ENCODE data around the gene CUBN.

GRCh38 chr10:16944402-16944801 is 185.2 kb downstream of the CUBN start:
- TF ChIP-seq CTCF (conservative IDR thresholded peaks at IDR 0.05) (no peak), EZH2 (IDR thresholded peaks at IDR 0.05; ENCODE audit: low read depth) (no peak)
